GM19397 (cell line): Measurements from ENCODE around the gene TC2N.
"Not testable (repeated sequence)": the region's sequence is repeated elsewhere in the genome, so short reads cannot be mapped to it uniquely, and the experiment has no call there.

Experiments used
- ATAC-seq: cut with Tn5 transposase; IDR thresholded peaks from one replicate; pipeline ENCODE4 v1.9.1; 2021; ENCODE audit warnings: mild to moderate bottlenecking, moderate library complexity; ENCODE audit not compliant: unreplicated experiment

The TC2N gene

DNA sequence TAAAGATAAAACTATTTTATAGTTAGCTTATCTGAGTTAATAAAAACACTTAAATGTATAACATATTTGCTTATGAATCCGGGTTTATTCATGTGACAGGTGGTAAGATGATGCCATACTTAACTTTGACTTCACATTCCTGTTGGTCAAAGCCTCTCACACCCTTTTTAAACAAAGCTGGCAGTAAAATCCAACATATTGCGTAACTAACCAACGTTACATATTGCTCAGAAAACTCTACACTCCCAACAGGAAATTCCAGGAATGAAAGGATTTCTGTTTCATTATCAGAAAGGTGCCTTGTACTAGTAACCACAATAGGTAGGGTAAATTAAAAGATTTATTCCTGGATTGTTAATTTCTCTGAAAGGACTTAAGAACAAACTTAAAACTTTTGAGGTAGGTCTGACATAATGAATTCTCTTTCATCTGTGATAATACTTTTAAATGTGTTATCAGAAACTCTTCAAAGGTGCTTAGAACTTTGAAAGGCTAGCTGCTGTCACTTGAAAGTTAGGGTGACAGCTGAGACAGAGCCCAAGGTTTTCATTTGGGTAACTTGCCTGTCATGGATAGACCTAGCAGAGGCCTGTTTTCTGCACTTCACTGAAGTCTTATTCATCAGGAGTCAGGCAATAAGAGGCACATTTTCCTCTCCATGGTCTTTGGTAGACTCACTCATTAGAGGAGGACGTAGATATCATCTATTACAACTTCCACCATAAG lies 111.6 kb downstream of the TC2N start:
- no peak for ATAC-seq

DNA sequence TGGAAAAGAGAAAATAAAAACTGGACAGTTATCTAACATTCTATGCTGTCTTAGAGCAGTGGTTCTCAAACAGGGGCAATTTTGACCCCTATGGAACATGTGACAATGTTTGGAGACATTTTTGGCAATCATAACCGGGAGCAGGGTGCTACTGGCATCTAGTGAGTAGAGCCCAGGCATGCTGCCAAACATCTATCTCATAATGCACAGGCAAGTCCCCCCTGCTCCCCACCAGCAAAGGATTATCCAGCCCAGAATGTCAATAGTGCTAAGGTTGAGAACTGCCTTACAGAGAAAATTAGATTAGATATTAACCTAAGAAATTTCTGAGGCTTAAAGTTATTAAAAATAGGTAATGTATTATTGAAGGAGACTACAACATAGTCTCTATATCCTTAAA lies 112.5 kb downstream of the TC2N start:
- no peak for ATAC-seq

DNA sequence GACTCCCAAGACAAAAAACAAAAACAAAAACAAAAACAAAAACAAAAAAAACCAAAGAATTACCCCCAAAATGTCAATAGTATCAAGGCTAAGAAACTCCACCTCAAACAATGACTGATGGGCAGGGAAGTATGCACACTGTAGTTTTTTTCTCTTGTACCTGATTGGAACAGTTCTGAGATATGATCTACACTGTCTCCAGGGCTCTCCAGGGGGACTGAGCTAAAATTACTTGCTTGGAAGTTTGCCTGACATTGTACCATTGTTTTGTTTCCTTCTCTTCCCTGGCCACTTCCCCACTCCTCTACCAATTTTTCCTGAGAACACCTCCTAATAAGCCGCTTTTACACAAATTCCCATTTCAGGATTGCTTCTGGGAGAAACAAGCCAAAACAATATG lies 113.2 kb downstream of the TC2N start:
- ATAC-seq, result no peak

DNA sequence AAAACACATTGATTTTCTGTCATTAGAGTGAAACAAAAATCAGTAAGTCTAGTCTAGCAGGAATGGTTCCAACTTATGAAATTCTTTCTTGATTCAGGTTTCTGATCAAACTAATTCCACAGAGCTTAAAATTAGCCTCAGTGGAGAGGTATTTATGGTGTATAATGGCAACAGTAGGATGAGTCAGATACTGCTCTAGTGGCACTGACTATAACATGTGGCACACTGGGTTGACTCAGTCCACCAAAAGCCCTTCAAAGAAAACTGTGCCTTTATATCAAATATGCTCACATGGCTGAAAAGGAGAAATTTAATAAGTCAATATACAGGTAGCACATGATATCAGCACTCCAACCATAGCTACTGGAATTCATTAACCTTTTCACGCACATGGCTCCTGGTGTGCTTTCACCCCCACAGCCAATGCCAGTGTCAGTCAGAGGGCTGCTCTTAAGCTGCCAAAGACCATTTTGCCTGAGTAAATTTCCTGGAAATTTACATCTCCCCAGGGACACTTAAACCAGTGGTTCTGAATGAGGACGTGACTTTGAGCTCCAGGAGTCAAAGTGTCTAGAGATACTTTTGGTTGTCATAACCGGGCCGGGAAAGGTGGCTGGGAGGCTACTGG lies 113.7 kb downstream of the TC2N start:
- no peak for ATAC-seq

DNA sequence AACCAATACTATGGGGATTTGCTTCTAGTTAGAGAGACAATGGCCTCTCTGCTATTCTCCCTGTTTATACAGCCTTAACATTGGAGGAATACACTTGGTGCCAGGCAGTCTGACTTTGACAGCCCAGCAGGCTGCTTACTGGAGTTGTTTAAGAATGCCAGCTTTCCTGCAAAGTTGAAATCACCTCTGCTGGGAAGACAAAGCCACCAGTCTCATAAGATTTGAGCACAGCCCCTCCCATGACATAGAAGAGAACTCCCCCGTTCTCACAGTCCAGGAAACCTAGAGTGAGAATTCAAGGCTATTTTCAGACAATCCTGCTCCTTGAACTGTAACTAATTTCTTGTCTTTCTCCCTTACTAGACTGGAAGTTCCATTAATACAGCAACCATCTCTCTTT lies 114.4 kb downstream of the TC2N start:
- no peak for ATAC-seq

DNA sequence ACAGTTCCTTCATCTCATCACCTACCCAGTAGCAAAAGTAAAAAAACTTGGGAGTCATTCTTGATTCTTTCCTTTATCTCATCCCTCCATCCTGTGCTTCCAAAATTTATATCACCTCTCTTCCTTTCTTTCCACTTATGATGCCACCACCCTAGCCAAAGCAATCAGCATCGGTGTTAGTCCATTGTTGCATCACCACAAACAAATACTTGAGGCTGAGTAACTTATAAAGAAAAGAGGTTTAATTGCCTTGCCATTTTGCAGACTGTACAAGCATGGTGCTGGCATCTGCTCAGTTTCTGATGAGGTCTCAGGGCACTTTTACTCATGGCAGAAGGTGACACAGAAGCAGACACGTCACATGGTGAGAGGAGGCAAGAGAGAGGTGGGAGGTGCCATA lies 115.6 kb downstream of the TC2N start:
- no peak for ATAC-seq

DNA sequence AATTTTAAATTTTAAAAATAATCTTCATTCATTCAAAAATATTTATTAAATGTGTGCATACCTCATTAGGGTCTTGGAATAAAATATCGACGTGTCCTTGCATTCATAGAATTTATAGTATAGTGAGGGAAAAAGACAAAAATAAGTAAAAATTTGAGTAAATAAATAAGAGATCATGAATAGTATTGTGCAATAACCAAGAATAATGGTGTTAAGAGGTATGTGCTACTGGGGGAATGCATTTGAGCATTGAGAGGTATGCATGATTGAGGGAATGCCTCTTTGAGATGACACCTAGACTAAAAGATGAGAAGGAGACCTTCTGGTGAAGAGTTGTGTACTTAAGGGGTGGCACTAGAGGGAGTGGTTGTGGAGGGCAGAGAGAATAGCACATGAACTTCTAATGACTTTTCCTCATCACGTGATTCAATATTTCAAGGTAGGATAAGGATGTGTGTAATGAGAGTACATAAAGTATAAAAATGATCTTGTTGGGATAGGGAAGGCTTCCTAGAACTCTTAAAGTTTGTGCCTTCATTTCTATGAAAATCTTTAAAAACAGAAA lies 116.6 kb downstream of the TC2N start:
- ATAC-seq, result no peak

DNA sequence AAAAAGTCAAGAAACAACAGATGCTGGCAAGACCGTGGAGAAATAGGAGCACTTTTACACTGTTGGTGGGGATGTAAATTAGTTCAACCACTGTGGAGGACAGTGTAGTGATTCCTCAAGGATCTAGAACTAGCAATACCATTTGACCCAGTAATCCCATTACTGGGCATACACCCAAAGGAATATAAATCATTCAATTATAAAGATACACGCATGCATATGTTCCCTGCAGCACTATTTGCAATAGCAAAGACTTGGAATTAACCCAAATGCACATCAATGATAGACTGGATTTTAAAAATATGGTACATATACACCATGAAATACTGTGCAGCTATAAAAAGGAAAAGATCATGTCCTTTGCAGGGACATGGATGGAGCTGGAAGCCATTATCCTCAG lies 117.5 kb downstream of the TC2N start:
- no peak for ATAC-seq

DNA sequence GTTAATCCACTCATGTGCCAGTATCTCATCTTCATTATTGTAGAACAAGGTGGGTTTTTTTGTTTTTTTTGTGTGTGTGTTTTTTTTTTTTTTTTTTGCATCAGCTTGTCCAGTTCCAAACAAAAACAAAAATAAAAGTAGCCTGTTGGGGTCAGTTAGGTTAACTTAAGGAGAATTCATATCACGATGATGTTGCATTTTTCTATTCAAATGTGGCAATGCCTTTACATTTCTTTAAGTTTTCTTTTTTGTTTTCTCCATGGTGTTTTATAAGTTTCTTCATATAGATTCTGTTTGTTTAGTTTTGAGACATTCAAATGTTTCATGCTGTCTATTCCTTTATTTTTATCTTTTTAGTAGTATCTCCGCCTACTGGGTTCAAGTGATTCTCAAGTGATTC lies 119.3 kb downstream of the TC2N start:
- ATAC-seq, result no peak

DNA sequence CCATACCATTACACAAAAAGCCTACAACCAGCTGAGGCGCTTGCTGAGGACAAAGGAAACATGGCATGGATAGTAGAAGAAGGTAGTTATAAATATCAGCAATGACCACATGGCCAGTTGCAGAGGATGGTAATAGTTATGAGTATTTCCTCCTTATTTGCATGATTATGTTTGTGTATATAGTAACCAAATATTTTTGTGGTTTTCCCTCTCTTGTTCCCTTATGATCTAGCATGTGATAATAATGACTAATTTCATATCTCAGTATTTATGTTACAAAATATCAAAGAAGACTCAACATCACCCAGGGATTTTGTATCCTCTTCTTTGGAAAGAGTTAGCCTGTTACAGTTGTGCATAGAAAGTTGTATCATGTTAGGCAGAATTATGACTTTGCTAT lies 122.0 kb downstream of the TC2N start:
- no peak for ATAC-seq

DNA sequence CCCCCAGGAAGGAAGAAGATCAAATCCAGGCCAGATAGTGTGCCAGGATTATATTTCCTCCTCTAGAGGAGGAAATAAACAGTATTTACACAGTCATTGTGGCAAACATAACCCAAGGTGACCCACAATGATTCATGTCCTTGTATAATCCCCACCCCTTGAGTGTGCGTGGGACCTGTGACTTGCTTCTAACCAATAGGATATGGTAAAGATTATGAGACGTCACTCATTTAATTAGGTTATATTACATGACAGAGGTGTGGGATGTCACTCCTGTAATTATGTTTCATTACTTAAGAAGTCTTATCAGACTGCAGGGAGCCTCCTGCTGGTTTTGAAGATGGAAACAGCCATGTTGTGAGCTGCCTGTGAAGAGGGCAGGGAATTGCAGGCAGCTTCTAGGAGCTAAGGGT lies 123.3 kb downstream of the TC2N start:
- no peak for ATAC-seq

DNA sequence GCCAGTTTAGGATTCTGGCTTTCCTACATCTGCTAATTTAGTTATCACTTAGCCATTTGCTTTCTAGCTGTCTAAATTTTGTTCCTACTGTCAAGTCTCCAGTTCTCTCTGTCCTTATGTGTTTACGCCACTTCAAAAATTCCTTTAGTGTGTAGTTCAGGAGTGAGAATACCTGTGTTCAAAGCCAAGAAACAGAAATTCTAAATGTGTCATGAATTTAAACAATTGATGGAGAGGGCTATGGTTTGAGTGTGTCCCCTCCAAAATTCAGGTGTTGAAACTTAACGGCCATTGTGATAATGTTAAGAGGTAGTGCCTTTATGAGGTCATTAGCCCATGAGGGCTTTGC lies 124.1 kb downstream of the TC2N start:
- ATAC-seq, result no peak

DNA sequence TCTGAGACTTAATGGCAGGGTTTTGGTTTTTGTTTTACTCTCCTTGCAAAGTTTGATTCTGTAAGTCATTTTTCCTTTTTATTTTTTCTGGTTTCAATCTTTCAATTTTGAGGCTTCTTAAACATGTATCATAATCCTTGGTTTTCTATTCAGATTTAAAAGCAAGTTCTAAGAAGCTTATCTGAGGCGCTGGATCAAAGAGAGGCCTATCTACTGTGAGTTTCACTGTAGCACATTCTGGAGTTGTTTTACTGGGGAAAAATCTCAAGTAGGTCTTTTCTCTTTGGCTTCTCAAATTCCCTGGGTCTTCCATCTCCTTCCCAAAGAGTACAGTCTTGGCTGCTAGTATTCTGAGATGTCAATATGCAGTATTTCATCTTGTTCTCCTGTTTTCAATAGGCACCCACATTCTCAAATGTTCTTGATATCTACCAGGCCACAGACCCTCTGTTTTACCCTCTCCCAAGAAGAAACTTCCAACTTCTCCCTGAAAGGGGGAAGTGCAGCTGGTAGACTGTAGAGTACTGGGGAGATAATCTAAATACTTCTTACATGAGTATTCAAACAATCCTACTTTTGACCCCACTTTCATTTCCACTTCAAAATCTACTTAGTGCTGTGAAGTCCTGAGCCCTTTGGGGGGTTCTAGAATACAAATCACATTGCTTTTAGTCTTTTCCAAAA lies 124.6 kb downstream of the TC2N start:
- no peak for ATAC-seq

DNA sequence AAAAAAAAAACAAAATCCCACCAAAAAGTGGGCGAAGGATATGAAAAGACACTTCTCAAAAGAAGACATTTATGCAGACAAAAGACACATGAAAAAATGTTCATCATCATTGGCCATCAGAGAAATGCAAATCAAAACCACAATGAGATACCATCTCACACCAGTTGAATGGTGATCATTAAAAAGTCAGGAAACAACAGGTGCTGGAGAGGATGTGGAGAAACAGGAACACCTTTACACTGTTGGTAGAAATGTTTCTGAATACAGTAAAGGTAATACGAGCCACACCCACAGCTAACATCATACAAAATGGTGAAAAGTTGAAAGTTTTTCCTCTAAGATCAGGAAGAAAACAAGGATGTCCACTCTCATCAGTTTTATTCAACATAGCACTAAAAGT lies 127.5 kb downstream of the TC2N start:
- not testable (repeated sequence) for ATAC-seq

DNA sequence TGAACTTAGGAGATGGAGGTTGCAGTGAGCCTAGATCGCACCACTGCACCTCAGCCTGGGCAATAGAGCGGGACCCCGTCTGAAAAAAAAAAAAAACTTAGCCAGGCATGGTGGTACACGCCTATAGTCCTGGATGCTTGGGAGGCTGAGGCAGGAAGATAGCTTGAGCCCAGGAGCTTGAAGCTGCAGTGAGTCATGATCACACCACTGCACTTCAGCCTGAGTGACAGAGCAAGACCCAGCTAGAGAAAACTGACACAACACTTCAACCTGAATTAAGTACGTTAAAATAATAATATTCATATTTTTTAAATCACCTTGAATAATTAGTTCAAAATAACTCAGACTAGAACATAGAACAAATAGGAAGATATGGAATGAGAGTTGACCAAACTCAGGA lies 129.7 kb downstream of the TC2N start:
- no peak for ATAC-seq

DNA sequence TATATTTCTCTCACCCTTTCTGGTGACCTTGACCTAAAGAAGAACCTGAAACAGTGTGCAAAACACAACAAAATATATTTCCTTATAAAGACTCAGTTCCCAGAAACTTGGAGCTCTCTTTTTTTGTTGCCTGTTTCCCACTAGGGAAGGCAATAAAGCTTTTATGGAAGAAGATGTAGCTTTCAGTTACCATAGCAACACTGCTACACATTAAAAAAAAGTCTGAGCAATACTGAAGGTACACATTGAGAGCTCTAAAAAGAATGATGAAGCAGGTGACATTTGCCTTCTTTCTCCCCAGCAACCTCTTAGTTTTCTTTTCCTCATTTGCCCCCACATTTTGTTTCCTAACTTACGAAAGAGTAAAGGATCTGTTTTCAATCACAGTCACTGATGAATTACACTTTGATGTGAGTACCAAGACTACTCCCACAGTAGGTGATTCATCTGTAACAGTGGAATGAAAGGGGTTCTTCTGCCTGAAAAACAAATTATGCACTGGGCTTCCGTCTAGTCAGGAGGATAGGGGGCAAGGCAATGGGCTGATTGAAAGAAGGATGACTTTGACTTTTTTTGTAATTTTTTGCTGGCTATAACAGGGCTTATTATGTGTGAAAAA lies 134.4 kb downstream of the TC2N start:
- ATAC-seq, result no peak

DNA sequence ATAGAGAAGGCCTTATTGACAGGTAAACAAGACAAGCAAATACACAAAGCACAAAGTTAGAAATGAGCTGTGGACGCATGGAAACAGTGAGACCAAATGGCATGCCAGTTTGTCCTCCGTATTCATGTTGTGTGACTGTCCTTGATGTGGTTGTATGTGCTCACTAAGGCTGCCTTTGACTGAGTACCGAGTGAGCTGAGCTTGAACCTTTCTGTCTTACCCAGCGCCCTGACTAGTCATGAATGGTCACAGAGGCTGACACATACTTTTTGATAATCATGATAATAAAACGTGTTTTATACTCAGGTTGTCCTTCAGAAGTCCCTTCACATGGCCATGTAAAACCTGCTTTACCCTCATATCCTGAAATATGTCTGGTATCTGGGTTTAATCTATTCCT lies 134.9 kb downstream of the TC2N start:
- no peak for ATAC-seq

DNA sequence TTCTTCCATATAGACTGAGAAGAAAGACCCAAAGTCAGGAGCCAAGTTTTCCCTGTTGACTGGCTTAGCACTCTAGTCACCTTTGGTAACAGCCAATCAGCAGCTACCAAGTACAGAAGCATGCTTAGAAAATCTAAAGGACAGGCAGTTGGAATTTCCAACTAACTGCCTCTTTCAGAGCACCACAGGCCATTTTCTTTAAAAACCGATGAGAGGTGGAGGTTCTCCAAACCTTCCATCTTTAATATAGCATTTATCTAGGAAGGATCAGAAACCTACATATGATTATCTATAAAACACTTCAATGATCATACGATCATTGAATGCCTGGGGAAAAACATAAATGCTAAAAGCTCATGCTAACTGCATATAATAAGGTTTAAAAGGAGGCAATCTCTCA lies 135.3 kb downstream of the TC2N start, which contains the start of gene CATSPERB:
TSS of gene CATSPERB (minus strand) at position 101 of the 400 bp plus-strand sequence. CDS start 2,607 bp downstream, outside the sequence.
- ATAC-seq, result no peak

DNA sequence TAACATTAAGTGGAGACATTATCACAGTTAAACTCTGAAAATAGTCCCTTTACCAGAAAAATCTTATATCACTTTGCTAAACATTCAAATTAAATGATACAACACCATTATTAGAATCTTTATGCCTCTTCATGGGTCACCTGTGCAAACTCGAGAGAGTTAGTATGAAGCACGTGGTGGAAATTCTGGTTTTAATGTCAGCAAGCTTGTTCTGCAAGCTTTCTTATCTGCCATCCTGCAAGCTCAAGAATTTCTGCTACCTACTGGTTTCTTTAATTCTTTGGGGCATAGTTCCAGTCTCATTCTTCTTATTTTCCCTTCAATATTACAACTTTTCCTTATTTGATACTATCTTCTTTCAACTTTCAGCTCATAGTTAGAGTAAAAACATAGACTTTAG lies 136.3 kb downstream of the TC2N start:
- ATAC-seq, result no peak

DNA sequence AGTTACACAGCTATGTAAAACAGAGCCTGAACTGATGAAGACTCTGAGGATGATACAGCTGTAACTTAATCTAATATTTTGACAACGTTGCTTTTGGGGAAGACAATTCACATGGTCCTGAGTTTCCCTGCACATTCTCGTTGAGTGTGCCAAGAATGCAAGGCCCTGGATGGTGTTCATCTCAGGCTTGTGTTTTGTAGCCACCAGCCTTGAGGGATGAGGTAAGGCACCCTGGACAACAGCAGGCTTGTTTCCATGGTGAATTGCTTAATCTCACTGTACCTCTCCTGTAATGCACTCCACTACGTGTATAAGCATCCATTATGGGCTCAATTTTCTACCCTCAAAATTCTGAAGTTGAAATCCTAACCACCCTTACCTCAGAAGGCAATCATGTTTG lies 137.6 kb downstream of the TC2N start:
- no peak for ATAC-seq
